ENCODE results near the gene TUNAR. TPM values are rescaled to one million over a fixed set of nuclear protein-coding genes. Genes with fewer than 3 reads are reported as not detected.

TUNAR gene
- total and polyA plus RNA-seq, 9 of the 15 experiments (the other 6 are each of a cell fraction or from before 2014, with no cell fraction given), result not detected

GRCh38 chr14:95870772-95871171, 5.9 kb upstream of the TUNAR start:
- intact Hi-C loops (cut with micrococcal nuclease) (loop anchor here (10.0 kb wide), 1 partner anchor 246 kb away; no protein-coding TSS in a partner anchor), in situ Hi-C loops (cut with MboI) (no loop called here)
- DNase-seq (ENCODE audit: extremely low read depth in 1 of 4, low spot score in 3 of 4) (no peak), ATAC-seq (no peak), FAIRE-seq (no peak)
- ChIA-PET CTCF (ENCODE audit: low intra/inter-chr PET ratio) (no interaction called here), POLR2A (interaction anchor here (0.6 kb wide), 1 partner anchor 23 kb away, joined by 3 read pairs; no protein-coding TSS in a partner anchor)
- no TSS peak for BruUV-seq (replicated peaks)
- Histone ChIP-seq H3K27ac (ENCODE audit: extremely low read depth, low read depth, low read length) (no peak overlapping the region), H3K36me3 (ENCODE audit: control insufficient read depth, insufficient read depth, low read length) (no peaks in the 10 kb centered on the region), H3K79me2 (ENCODE audit: control insufficient read depth, insufficient read depth, low read length) (no peaks in the 10 kb centered on the region), H3K9me1 (ENCODE audit: control insufficient read depth, insufficient read depth, low read length) (no peaks in the 10 kb centered on the region), H3K4me2 (ENCODE audit: insufficient read depth, low read length) (no peak overlapping the region), H3K4me1 (replicated peaks in 1 of 2; ENCODE audit: control insufficient read depth in 2 of 2, insufficient read depth in 2 of 2, low read length in 2 of 2) (no peaks in the 10 kb centered on the region), H3K27me3 (ENCODE audit: control insufficient read depth in 2 of 2, insufficient read depth in 2 of 2, low read length in 2 of 2) (no peaks in the 10 kb centered on the region), H3K9me3 (replicated peaks; ENCODE audit: control insufficient read depth, insufficient read depth, low read depth, low read length) (no peaks in the 10 kb centered on the region), H4K20me1 (replicated peaks; ENCODE audit: control insufficient read depth, insufficient read depth, low read length) (no peaks in the 10 kb centered on the region), H2AFZ (ENCODE audit: low read depth, low read length) (no peak overlapping the region), H3K9ac (ENCODE audit: insufficient read depth in 1 of 2, low read depth in 2 of 2, low read length in 2 of 2) (no peak overlapping the region), H3K4me3 (no peak overlapping the region)
- WGBS (ENCODE audit: insufficient coverage, low coverage, missing lambda C conversion rate), result 2% methylated on average over 7 of the region's 7 CpGs
- TF ChIP-seq HNRNPUL1 (IDR thresholded peaks at IDR 0.05; ENCODE audit: low read length), result no peak
- no peak for TF ChIP-seq MAFK (IDR thresholded peaks at IDR 0.05; ENCODE audit: low read length)
- TF ChIP-seq KLF10 (CRISPR knock-in tag; IDR thresholded peaks at IDR 0.05), result no peak
- TF ChIP-seq POLR2AphosphoS5 (IDR thresholded peaks at IDR 0.05; ENCODE audit: control insufficient read depth, insufficient read depth, low read depth, low read length), result no peak
- no peak for TF ChIP-seq SAP30 (IDR thresholded peaks at IDR 0.05; ENCODE audit: borderline replicate concordance, insufficient read depth, low read depth, low read length, poor library complexity, severe bottlenecking)
- TF ChIP-seq MCM2 (IDR thresholded peaks at IDR 0.05; ENCODE audit: low read depth), result no peak
- TF ChIP-seq TEAD2 (tag; IDR thresholded peaks at IDR 0.05), result no peak
- no peak for TF ChIP-seq POU5F1 (IDR thresholded peaks at IDR 0.05; ENCODE audit: borderline replicate concordance, low read depth, low read length, partially characterized antibody)
- TF ChIP-seq, protein P1, sequence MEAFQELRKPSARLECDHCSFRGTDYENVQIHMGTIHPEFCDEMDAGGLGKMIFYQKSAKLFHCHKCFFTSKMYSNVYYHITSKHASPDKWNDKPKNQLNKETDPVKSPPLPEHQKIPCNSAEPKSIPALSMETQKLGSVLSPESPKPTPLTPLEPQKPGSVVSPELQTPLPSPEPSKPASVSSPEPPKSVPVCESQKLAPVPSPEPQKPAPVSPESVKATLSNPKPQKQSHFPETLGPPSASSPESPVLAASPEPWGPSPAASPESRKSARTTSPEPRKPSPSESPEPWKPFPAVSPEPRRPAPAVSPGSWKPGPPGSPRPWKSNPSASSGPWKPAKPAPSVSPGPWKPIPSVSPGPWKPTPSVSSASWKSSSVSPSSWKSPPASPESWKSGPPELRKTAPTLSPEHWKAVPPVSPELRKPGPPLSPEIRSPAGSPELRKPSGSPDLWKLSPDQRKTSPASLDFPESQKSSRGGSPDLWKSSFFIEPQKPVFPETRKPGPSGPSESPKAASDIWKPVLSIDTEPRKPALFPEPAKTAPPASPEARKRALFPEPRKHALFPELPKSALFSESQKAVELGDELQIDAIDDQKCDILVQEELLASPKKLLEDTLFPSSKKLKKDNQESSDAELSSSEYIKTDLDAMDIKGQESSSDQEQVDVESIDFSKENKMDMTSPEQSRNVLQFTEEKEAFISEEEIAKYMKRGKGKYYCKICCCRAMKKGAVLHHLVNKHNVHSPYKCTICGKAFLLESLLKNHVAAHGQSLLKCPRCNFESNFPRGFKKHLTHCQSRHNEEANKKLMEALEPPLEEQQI (IDR thresholded peaks at IDR 0.05), result no peak
- TF ChIP-seq SRSF3 (IDR thresholded peaks at IDR 0.05; ENCODE audit: insufficient read depth, low read length), result no peak
- no peak for TF ChIP-seq DACH1 (IDR thresholded peaks at IDR 0.05; ENCODE audit: partially characterized antibody)
- TF ChIP-seq, protein P2, sequence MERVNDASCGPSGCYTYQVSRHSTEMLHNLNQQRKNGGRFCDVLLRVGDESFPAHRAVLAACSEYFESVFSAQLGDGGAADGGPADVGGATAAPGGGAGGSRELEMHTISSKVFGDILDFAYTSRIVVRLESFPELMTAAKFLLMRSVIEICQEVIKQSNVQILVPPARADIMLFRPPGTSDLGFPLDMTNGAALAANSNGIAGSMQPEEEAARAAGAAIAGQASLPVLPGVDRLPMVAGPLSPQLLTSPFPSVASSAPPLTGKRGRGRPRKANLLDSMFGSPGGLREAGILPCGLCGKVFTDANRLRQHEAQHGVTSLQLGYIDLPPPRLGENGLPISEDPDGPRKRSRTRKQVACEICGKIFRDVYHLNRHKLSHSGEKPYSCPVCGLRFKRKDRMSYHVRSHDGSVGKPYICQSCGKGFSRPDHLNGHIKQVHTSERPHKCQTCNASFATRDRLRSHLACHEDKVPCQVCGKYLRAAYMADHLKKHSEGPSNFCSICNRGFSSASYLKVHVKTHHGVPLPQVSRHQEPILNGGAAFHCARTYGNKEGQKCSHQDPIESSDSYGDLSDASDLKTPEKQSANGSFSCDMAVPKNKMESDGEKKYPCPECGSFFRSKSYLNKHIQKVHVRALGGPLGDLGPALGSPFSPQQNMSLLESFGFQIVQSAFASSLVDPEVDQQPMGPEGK (CRISPR knock-in tag; IDR thresholded peaks at IDR 0.05; ENCODE audit: borderline replicate concordance), result no peak
- TF ChIP-seq EHMT2 (IDR thresholded peaks at IDR 0.05), result no peak
- no peak for TF ChIP-seq CGGBP1 (CRISPR knock-in tag; IDR thresholded peaks at IDR 0.05)
- TF ChIP-seq HMGXB4 (CRISPR knock-in tag; IDR thresholded peaks at IDR 0.05), result no peak
- TF ChIP-seq IFI16 (CRISPR knock-in tag; IDR thresholded peaks at IDR 0.05), result no peak
- no peak for TF ChIP-seq SMARCC2 (IDR thresholded peaks at IDR 0.05; ENCODE audit: low read depth)
